Lung (tissue), 12 donors: ENCODE results near the gene PROK1. TPM values are rescaled to one million over a fixed set of nuclear protein-coding genes. Genes with fewer than 3 reads are reported as not detected.

Experiments used
- ATAC-seq: fragments of 200-7000 bp; cut with Tn5 transposase; one replicate; pipeline ENCODE4 v1.9.1; 2020; ENCODE audit warnings: moderate number of reproducible peaks; ENCODE audit not compliant: insufficient read depth, low FRiP score
- DNase-seq, 3 donors: peaks; one replicate each; pipeline ENCODE4 v3.0.0-alpha.2; 2013 to 2017
- H3K27ac ChIP-seq, 2 donors: one replicate each; pipeline ENCODE4 v1.5.1; 2013; ENCODE audit warnings: mild to moderate bottlenecking in 2 of 2, moderate library complexity in 2 of 2, control low read depth in 1 of 2, inconsistent platforms in 1 of 2, low read depth in 1 of 2, low read length in 1 of 2
- H3K27me3 ChIP-seq, 3 donors: one replicate each; pipeline ENCODE4 v1.5.1; 2013; ENCODE audit warnings: low read length in 2 of 3; ENCODE audit not compliant: control insufficient read depth in 3 of 3, insufficient read depth in 3 of 3
- H3K36me3 ChIP-seq, 4 donors: one replicate each; pipeline ENCODE4 v1.5.1; 2013; ENCODE audit warnings: low read length in 4 of 4, mild to moderate bottlenecking in 1 of 4, moderate library complexity in 1 of 4; ENCODE audit not compliant: control insufficient read depth in 4 of 4, insufficient read depth in 4 of 4
- H3K4me1 ChIP-seq, 5 donors: one replicate each; pipeline ENCODE4 v1.5.1; 2013; ENCODE audit warnings: low read length in 5 of 5, mild to moderate bottlenecking in 2 of 5, moderate library complexity in 1 of 5; ENCODE audit not compliant: control insufficient read depth in 5 of 5, insufficient read depth in 5 of 5
- H3K4me3 ChIP-seq: one replicate; pipeline ENCODE4 v1.5.1; 2013; ENCODE audit warnings: mild to moderate bottlenecking, control low read depth, moderate library complexity
- H3K9ac ChIP-seq, 2 donors: one replicate each; pipeline ENCODE4 v1.5.1; 2013; ENCODE audit warnings: low read length in 2 of 2, control low read depth in 1 of 2; ENCODE audit not compliant: insufficient read depth in 1 of 2
- H3K9me3 ChIP-seq, 4 donors: one replicate each; pipeline ENCODE4 v1.5.1; 2013; ENCODE audit warnings: low read length in 3 of 4, mild to moderate bottlenecking in 1 of 4, moderate library complexity in 1 of 4; ENCODE audit not compliant: control insufficient read depth in 4 of 4, insufficient read depth in 3 of 4
- WGBS, 2 donors: extraction: QIAGEN DNeasy Blood & Tissue Kit; methylation state at CpG; one replicate each; pipeline ENCODE4 v1.1.7; 2013; 5-methylcytosine and 5-hydroxymethylcytosine counted together
- polyA plus RNA-seq, 2 donors: library from polyadenylated mRNA; stranded (reverse); fragments of 200-250 nt; gene quantifications; one replicate each; pipeline ENCODE4 v1.2.1, GENCODE V29; 2013
- total RNA-seq, 2 donors: library from RNA; depleted of rRNA in 1 of 2; stranded (reverse); fragments of >200 nt in 1 of 2; gene quantifications; one replicate each; pipeline ENCODE4 v1.2.1, GENCODE V29; 2014 to 2021
- TF ChIP-seq, protein P1 (sequence below): IDR thresholded peaks from 2 replicates; pipeline ENCODE4 v1.5.1; 2012; ENCODE audit warnings: mild to moderate bottlenecking; ENCODE audit errors: control extremely low read depth, extremely low read depth
- donor health status: control.
- donor health status: control.
- donor health status: Bipolar disorder and iron deficiency.
- donor health status: healthy.
- donor health status: DM: yes; HTN: yes; CAD: no.

PROK1 gene
- total and polyA plus RNA-seq, 4 donors = 0.05 to 0.22 TPM; not detected in 2

DNA sequence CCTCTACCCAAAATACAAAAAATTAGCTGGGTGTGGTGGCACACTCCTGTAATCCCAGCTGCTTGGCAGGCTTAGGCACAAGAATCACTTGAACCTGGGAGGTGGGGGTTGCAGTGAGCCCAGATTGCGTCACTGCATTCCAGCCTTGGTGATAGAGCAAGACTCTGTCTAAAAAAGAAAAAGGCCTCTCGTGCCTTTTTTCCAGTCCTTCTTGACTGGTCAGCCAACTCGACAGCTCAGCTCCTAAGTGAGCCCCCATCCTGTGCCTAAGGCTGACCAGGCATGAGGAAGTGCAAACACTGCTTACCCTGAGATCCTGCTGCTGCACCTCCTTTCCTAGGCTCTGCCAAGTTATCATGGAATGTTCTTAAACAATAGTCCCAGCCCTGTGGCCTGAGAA lies 10.1 kb upstream of the PROK1 start:
- peak overlapping the region in 1 of 2 donors; percentile 48 for H3K27ac ChIP-seq
- WGBS, 2 donors = 31 to 50% methylated on average over 3 of the region's 3 CpGs
- TF ChIP-seq, protein P1, sequence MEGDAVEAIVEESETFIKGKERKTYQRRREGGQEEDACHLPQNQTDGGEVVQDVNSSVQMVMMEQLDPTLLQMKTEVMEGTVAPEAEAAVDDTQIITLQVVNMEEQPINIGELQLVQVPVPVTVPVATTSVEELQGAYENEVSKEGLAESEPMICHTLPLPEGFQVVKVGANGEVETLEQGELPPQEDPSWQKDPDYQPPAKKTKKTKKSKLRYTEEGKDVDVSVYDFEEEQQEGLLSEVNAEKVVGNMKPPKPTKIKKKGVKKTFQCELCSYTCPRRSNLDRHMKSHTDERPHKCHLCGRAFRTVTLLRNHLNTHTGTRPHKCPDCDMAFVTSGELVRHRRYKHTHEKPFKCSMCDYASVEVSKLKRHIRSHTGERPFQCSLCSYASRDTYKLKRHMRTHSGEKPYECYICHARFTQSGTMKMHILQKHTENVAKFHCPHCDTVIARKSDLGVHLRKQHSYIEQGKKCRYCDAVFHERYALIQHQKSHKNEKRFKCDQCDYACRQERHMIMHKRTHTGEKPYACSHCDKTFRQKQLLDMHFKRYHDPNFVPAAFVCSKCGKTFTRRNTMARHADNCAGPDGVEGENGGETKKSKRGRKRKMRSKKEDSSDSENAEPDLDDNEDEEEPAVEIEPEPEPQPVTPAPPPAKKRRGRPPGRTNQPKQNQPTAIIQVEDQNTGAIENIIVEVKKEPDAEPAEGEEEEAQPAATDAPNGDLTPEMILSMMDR = no peak

DNA sequence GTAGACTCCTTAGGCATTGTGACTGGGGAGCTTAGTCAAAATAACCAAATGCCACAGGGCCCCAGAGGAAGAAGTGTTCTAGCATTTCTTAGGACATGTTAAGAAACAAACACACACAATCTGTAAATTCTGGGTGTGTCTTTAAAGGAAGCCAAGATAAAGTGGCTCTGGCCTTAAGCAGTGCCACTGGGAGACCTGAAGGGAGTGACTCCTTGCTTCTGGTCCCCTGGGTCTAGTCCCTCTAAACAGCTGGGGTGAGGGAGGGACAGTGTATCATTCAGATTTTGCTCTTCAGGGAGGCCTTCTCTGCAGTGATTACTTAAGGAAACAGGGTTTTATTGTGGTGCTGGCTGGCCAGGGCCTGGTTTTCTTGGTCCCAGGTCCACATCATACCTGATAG lies 9.1 kb upstream of the PROK1 start:
- H3K27ac ChIP-seq = peak overlapping the region in 1 of 2 donors; percentile 48
- peaks cover 0 to 8% (median 0%) of the 10 kb centered on the region in 5 donors for H3K4me1 ChIP-seq
- H3K9me3 ChIP-seq = peaks cover 0 to 6% (median 0%) of the 10 kb centered on the region in 4 donors
- DNase-seq (no peak), ATAC-seq (no peak)
- H3K27me3 ChIP-seq = no peaks in the 10 kb centered on the region
- no peak overlapping the region for H3K4me3 ChIP-seq
- TF ChIP-seq, protein P1 = no peak
- no peaks in the 10 kb centered on the region for H3K36me3 ChIP-seq
- H3K9ac ChIP-seq = no peak overlapping the region

More for the DNA sequence above, 10.1 kb upstream of the PROK1 start:
- Histone ChIP-seq H3K4me1 (peaks cover 0 to 8% (median 0%) of the 10 kb centered on the region in 5 donors), H3K9ac (no peak overlapping the region), H3K4me3 (no peak overlapping the region), H3K9me3 (peaks cover 0 to 6% (median 0%) of the 10 kb centered on the region in 4 donors), H3K36me3 (no peaks in the 10 kb centered on the region), H3K27me3 (no peaks in the 10 kb centered on the region)
- ATAC-seq (peak; percentile 83), DNase-seq (peak; percentile 38 to 74 (median 54))

DNA sequence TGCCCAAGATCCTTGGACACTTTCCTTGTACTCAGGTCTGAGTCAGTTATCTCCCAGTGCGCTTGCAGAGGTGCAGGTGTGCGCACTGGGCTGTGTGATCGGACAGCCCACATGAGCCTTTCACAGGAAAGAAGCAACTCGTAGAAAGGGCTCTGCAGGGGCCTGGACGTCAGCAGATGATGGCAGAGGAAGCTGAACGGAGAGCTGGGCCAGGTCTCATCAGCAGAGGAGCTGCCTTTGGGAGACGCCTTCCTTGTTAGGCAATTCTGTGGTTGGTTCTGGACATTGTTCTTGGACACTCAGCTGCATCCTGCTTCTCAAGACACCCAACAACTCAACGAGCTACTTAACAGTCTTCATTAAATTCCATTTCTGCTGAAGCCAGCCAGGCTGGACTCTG lies 7.5 kb upstream of the PROK1 start:
- TF ChIP-seq, protein P1 = no peak
- H3K27ac ChIP-seq = no peak overlapping the region
- H3K27me3 ChIP-seq = no peaks in the 10 kb centered on the region
- ATAC-seq (no peak), DNase-seq (no peak)
- H3K36me3 ChIP-seq = no peaks in the 10 kb centered on the region
- peaks cover 0 to 6% (median 0%) of the 10 kb centered on the region in 4 donors for H3K9me3 ChIP-seq
- 46 to 73% methylated on average over 8 of the region's 8 CpGs for WGBS, 2 donors
- H3K4me1 ChIP-seq = peaks cover 0 to 8% (median 0%) of the 10 kb centered on the region in 5 donors
- H3K9ac ChIP-seq = no peak overlapping the region
- H3K4me3 ChIP-seq = no peak overlapping the region

DNA sequence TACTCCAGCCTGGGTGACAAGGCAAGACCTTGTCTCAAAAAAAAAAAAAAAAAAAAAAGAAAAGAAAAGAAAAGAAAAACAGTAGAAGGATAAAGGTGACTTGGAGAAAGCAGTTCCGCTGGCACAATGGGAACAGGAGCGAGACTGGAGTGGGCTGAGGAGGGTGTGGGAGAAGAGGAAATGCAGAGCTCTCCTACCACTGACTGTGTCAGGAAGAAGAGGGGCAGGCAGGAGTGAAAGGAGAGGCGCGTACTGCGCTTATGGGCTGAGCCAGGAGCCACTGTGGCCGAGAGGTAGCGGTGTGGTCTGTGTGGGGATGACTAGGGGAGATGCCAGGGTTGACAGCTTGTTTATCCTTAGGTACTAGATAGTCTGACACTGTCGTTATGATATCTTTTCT lies 6.4 kb upstream of the PROK1 start:
- WGBS, 2 donors = 68 to 70% methylated on average over 8 of the region's 8 CpGs
- TF ChIP-seq, protein P1 = no peak
- H3K36me3 ChIP-seq = no peaks in the 10 kb centered on the region
- no peak overlapping the region for H3K9ac ChIP-seq
- H3K27ac ChIP-seq = no peak overlapping the region
- peaks cover 0 to 8% (median 0%) of the 10 kb centered on the region in 5 donors for H3K4me1 ChIP-seq
- ATAC-seq (no peak), DNase-seq (no peak)
- H3K27me3 ChIP-seq = peaks cover 0 to 2% (median 0%) of the 10 kb centered on the region in 3 donors
- no peak overlapping the region for H3K4me3 ChIP-seq
- peaks cover 0 to under 1% (median 0%) of the 10 kb centered on the region in 4 donors for H3K9me3 ChIP-seq
